ENCODE measurements around the gene TNRC6A.

GRCh38 chr16:24683250-24683649 lies 46.2 kb upstream of the TNRC6A start:
- TF ChIP-seq ELF4 (IDR thresholded peaks at IDR 0.05) = no peak
- no peak for TF ChIP-seq SUZ12 (IDR thresholded peaks at IDR 0.05)
- no peak for TF ChIP-seq FOXK2 (IDR thresholded peaks at IDR 0.05)
- no peak for TF ChIP-seq FOXA1 (IDR thresholded peaks at IDR 0.05)
- TF ChIP-seq SP1 (IDR thresholded peaks at IDR 0.05) = no peak
- no peak for TF ChIP-seq FOXM1 (IDR thresholded peaks at IDR 0.05; ENCODE audit: borderline replicate concordance)
- TF ChIP-seq, protein P1, sequence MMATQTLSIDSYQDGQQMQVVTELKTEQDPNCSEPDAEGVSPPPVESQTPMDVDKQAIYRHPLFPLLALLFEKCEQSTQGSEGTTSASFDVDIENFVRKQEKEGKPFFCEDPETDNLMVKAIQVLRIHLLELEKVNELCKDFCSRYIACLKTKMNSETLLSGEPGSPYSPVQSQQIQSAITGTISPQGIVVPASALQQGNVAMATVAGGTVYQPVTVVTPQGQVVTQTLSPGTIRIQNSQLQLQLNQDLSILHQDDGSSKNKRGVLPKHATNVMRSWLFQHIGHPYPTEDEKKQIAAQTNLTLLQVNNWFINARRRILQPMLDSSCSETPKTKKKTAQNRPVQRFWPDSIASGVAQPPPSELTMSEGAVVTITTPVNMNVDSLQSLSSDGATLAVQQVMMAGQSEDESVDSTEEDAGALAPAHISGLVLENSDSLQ (IDR thresholded peaks at IDR 0.05) = no peak
- TF ChIP-seq CTBP1 (IDR thresholded peaks at IDR 0.05; ENCODE audit: borderline replicate concordance) = no peak
- no peak for TF ChIP-seq NFRKB (IDR thresholded peaks at IDR 0.05)
- no peak for TF ChIP-seq TARDBP (IDR thresholded peaks at IDR 0.05)
- no peak for TF ChIP-seq BHLHE40 (IDR thresholded peaks at IDR 0.05; ENCODE audit: borderline replicate concordance)
- no peak for TF ChIP-seq L3MBTL2 (conservative IDR thresholded peaks at IDR 0.05)
- TF ChIP-seq ZNF384 (IDR thresholded peaks at IDR 0.05) = no peak
- TF ChIP-seq LEF1 (IDR thresholded peaks at IDR 0.05; ENCODE audit: borderline replicate concordance) = no peak
